ENCODE measurements around the gene GLP2R.
"Not testable (repeated sequence)": the region's sequence is repeated elsewhere in the genome, so short reads cannot be mapped to it uniquely, and the experiment has no call there.

GLP2R gene, protein sequence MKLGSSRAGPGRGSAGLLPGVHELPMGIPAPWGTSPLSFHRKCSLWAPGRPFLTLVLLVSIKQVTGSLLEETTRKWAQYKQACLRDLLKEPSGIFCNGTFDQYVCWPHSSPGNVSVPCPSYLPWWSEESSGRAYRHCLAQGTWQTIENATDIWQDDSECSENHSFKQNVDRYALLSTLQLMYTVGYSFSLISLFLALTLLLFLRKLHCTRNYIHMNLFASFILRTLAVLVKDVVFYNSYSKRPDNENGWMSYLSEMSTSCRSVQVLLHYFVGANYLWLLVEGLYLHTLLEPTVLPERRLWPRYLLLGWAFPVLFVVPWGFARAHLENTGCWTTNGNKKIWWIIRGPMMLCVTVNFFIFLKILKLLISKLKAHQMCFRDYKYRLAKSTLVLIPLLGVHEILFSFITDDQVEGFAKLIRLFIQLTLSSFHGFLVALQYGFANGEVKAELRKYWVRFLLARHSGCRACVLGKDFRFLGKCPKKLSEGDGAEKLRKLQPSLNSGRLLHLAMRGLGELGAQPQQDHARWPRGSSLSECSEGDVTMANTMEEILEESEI

DNA sequence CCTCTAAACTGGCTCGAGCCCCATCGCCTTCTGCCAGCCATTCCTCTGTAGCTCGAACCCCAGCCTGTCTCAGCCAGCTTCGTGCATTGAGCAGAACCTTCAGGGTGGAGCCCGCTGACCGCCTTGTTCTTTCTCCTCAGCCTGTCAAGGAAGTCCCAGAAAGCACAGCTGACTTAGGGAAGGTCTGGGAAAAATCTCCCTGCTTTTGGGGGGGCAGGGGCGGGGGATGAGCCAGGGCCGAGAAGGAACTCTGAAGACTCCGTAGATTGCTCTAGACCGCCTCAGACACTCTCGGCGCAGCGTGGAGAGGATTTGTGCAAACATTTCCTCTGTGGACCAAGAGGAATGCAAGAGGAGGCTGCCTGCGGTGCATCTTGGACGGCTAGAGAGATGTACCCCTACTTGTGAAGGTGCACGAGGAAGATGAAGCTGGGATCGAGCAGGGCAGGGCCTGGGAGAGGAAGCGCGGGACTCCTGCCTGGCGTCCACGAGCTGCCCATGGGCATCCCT is at the start of gene GLP2R:
TSS of gene GLP2R (plus strand) at position 284 of the 510 bp plus-strand sequence. CDS start at position 424, 140 bp downstream.
- DNase-seq (ENCODE audit: low read depth in 2 of 2) = no peak

DNA sequence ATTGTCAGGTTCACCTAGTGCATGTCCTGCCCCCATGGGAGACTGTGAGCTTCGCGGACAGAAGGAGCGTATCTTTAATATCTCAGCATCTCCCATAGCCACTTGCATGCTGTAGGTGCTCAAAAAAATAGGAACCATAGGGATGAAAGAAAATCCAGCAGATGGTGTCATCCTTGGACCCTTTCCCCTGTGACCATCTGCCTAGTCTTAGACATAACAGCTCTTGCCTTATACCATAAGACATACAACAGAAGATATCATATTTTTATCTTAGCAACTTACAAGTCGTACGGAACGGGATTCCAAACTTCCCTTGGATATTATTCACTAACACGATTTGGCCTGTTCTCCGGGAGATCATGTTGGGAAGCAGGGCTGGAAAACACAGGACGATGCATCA is 48.8 kb upstream of the GLP2R start:
- DNase-seq (ENCODE audit: low read depth in 2 of 2) = no peak

DNA sequence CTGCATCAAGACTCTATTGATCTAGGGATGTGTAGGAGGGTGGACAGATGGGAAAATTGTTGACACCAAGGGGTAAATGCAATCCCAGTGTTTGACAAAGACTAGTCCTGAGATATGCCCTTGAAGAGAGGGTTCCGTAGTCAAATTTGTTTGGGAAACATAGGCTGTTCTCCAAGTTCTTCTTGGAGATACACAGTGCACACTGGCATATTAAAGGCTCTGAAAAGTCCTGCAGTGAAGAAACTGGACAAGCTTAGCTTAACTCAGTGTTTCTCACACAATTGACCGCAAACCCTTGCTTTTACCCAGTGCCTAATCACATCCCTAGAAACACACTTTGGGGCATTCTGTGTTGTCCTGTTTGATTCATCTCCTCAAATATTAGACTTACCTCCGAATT is 45.2 kb upstream of the GLP2R start:
- no peak for DNase-seq (ENCODE audit: low read depth in 2 of 2)

DNA sequence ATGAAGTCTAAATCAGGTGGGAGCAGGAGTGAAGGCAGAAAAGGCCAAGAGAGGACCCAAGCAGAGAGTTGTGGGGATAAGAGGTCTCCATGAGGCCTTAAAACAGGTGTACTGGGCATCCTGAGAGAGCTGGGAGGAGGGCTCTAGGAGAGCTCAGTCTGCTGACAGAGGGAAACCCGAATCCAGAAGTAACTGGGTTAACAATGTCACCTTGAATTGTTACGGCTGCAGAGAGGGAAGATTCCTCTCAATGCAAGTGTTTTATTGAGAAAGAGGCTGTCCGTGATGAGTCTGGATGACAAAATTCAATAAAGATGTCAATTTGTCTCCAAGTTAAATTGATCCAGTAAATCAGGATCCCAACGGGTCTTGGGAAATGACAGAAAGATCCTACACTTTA is 42.7 kb upstream of the GLP2R start:
- DNase-seq (ENCODE audit: low read depth in 2 of 2) = no peak

DNA sequence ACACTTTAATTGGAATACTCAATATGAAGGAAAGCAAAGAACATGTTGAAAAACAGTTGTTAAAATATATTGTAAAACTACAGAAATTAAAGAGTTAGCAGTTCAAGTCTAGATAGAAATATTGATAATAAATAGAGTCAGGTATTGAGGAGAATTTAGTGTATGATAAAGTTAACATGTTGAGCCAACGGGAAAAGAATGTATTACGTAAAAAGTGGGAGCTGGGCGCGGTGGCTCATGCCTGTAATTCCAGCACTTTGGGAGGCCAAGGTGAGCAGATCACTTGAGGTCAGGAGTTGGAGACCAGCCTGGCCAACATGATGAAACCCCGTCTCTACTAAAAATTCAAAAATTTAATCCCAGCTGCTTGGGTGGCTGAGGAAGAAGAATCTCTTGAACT is 42.3 kb upstream of the GLP2R start:
- DNase-seq (ENCODE audit: low read depth in 2 of 2) = not testable (repeated sequence)

DNA sequence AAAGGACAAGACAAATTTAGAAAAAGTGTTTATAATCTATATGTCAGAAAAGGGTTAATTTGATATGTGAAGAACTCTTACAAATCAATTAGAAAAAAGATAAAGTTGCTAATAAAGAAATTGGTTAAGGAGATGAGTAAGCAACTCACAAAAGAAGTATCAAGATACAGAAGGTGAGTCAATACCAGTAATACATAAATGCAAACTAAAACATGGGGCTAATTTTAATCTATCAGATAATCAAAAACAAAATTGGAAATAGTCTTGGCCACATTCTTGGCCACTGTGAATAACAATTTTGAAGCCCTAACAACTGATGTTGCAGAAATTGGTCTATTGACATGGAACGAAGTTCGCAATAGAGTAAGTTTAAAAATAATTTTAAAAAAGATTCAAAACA is 41.2 kb upstream of the GLP2R start:
- DNase-seq (ENCODE audit: low read depth in 2 of 2) = no peak

DNA sequence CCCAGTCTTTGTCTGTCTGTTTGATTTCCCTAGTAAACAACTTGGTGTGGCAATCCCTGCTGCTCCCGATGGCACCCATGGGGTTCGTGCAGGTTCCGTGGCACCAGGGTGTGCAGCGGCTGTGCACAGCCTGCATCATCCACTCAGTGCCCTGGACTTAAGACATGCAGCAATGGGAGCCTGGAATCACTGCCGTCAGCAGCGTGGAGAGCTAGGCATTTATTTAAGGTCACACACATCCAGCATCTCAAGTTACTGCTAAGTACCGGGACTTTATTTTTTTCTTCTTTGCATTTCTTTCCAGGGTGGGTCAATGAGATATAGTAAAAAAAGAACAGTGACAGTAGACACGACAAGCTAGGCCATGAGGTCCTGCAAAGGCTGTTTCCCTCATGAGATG is 37.1 kb upstream of the GLP2R start:
- no peak for DNase-seq (ENCODE audit: low read depth in 2 of 2)

DNA sequence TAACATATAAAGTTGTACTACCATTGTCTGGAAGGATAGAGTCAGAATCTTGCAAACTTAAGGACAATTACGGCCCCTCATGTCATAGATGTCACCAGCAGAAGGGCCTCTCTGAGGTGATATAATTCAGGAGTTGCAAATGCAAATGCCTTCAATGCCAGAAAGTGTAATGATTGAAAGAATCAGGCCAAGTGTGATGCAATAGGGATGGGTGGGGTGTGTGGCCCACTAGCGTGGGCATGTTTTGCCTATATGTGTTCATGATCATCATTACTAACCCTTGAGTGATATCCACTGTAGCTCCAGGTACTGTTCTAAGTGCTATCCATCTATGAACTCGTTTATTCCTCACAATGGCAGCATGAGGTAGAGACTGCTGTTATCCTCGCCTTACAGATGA is 35.4 kb upstream of the GLP2R start:
- DNase-seq (ENCODE audit: low read depth in 2 of 2) = no peak

DNA sequence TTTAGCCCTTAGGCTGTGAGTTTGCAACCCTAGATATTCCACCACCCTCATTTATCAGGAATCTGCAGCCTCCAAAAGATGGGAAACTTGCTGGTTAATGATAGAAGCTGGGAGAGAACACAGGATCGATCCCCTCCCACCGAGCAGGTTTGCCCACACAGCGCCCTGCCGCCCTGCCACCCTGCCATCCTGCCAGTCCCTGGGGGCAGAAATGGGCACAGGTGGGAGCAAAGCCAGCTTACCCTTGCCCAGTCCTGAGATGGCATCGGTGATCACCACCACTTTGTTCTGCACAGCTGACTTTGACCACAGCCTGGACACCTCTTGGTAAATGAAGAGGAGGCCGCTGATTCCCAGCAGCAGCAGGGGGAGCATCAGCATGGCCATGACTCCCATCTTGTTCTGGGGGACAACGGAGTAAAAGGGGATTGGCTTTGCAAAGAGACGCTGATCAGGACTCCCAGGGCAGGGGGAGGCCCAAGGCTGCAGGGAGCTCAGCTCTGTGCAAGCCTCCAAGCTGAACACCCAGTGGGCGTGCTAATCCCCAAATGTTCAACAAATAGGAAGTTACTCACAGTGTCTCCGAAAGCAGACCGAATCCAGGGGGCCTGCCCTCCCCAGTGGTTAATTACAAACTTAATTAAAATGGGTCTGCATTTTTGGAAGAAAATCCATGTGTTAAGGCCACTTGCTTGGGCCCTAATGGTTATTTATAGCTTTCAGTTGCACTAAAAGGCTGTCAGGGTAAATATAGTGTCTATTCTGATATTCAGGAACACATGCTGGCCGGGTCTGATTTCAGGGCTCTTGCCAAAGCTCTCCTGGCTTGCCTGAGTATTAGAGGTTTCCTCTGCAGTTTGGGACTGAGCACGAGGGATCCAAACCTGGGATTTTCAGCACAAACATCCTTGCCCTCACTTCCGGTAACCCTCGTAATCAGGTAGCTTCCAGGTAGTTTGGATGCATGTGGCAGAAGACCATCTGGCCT is 34.5 kb upstream of the GLP2R start, which contains the start of gene DHRS7C:
TSS of gene DHRS7C (minus strand) at position 704 of the 988 bp plus-strand sequence. CDS start at position 396, 308 bp downstream.
- no peak for DNase-seq (ENCODE audit: low read depth in 2 of 2)

DNA sequence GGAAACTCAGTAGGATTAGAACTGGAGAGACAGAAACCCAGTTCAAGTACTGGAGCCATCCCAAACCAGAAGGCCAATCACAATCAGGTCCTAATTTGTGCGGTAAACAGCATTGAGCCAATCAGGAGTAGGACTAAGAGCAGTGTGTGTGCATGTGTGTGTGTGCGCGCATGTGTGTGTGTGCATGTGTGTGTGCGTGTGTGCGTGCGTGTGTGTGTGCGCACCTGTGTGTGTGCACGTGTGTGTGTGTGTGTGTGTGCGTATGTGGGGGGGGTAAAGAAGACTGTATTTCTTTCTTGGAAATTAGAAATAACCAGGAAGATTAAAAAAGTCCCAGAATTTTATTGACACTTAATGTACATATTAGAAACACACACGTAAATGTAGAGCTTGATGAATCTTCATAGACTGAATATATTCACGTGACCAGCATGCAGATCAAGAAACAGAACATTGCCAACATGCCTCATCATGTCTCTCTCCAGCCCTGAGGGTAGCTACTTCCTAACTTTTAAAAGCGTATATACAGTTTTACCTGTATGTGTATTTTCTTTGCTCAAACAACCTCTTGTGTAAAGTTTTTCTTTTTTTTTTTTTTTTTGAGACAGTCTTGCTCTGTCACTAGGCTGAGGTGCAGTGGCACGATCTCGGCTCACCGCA is 33.4 kb upstream of the GLP2R start:
- DNase-seq (ENCODE audit: low read depth in 2 of 2) = no peak

DNA sequence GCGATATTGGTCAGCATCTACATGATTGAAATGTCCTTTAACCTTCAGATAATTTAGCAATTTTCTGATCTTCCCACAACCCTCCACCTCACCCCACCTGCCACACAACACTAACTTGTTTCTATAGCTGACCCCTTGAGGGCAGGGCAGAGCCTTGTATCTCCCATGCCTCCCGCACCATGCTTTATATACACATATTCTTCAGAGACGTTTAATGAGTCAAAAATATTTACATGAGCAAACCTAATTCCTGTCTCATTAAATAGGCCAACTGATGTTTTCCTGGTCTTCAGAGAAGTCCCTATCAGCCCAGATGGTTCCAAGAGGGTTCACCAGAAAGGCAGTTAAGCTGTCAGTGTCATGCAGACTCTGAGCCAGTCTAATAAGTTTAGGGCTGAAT is 27.7 kb upstream of the GLP2R start:
- no peak for DNase-seq (ENCODE audit: low read depth in 2 of 2)

DNA sequence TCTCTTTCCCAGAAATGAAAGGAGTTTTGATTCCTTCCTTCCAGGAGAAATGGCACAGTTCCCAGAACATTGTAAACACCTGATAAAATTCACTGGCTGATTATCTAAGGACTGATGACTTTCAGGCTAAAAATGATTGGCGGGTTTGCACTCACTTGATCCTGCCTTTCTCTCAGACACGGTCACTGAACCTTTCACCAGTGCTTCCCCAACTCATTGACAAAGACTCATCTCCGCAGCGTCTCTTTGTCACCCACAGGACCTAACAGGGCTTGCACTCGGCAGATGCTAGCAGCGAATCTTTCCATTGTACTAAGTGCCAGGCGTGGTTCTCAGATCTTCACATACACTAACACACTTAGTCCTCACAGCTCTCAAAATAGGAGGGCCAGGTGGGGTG is 27.0 kb upstream of the GLP2R start:
- no peak for DNase-seq (ENCODE audit: low read depth in 2 of 2)

DNA sequence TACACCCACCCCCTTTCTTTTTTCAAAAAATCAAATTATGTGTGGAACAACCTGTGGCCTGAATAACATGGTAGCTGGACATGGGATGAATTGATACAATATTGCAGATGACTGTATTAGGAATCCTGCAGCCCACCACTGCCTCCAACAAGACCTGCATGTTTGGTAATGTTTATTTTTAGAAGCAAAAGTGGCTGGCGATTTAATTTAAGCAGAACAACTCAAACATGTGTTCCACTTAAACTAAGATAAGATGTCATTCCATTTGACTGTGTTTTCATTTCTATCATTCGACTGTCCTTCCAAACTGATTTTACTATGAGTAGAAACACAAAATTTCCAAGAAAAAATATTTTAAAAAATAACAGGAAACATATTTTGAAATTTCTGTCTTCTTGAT is 24.2 kb upstream of the GLP2R start:
- DNase-seq (ENCODE audit: low read depth in 2 of 2) = no peak

DNA sequence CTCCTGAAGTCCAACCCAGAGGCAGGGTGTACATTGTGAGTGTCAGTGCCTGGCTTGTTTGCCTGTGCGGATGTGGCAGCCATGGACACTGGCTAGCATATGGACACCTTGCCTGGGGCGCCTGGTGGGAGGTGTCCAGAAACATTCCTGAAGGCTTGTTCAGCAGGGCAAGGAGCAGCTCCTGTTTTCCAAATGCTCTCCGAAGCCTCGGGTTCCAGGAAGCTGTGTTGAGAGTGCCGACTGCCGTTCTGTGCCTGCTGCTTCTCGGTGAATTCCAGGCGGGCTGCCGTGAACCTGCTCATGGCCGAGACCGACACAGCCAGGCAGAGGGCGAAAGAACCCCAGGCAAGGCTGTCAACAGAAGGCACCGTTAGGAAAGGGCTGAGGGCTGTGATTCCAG is 23.4 kb upstream of the GLP2R start:
- no peak for DNase-seq (ENCODE audit: low read depth in 2 of 2)

DNA sequence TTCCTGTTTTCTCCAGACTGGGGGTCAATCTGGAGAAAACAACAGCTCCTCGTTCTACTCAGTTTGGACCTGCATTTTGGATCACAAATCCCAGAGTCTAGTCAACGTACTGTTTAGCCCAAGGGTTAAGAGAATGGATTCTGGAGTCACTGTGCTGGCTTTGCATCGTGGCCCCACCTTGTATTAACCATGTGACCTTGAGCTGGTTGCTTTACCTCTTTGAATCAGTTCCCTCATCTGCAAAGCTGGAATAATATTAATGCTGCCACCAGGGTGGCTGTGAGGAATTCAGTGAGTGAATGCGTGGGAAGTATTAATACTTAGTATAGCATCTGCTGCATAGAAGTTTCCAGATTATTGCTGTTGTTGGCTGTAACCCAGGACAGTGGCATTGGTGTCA is 23.0 kb upstream of the GLP2R start:
- DNase-seq (ENCODE audit: low read depth in 2 of 2) = no peak

DNA sequence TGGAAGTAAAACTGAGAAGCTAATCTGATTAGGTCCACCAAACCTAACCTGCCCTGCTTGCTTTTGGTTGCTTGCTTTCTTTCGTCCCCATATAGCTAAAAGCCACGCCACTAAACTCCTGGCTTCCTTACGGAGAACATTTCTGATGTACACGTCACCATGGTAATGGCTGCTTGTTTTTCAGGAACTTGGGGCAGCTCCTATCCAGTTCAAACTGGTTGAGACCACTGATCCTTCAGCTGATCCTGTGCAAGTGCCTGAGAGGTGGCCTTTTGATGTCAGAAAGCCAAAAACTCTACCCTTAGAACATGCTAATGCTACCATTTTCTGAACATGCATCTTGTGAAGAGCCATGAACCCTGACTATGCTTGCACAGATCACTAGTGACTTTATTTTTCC is 20.0 kb upstream of the GLP2R start:
- no peak for DNase-seq (ENCODE audit: low read depth in 2 of 2)

DNA sequence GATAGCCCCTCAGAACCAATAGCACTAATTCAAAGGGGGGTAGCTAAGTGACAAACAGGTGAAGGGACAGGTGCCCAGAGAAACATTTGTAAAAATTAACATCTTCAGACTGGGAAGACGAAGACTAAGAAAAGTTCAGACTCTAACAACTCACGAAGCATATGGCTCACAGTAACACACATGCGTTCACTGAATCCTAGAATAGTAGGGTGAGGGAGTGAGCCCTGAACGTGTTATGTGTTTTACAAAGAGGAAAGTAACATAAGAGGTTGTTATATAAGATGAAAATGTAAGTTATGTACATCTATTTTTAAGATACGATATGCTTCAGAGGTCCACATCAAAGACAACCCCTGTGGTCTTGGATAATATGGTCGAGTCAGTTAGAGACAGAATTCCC is 19.0 kb upstream of the GLP2R start:
- no peak for DNase-seq (ENCODE audit: low read depth in 2 of 2)

DNA sequence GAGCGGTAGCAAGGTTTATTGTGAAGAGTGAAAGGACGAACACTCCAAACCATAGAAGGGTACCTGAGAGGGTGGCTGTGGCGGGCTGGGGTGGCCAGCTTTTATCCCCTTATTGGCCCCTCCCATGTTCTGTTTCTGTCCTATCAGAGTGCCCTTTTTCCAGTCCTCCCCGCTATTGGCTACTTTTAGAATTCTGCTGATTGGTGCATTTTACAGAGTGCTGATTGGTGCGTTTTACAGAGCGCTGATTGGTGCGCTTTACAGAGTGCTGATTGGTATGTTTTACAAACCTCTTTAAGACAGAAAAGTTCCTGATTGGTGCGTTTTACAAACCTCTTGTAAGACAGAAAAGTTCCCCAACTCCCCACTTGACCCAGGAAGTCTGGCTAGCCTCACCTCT is 16.3 kb upstream of the GLP2R start:
- DNase-seq (ENCODE audit: low read depth in 2 of 2) = no peak

DNA sequence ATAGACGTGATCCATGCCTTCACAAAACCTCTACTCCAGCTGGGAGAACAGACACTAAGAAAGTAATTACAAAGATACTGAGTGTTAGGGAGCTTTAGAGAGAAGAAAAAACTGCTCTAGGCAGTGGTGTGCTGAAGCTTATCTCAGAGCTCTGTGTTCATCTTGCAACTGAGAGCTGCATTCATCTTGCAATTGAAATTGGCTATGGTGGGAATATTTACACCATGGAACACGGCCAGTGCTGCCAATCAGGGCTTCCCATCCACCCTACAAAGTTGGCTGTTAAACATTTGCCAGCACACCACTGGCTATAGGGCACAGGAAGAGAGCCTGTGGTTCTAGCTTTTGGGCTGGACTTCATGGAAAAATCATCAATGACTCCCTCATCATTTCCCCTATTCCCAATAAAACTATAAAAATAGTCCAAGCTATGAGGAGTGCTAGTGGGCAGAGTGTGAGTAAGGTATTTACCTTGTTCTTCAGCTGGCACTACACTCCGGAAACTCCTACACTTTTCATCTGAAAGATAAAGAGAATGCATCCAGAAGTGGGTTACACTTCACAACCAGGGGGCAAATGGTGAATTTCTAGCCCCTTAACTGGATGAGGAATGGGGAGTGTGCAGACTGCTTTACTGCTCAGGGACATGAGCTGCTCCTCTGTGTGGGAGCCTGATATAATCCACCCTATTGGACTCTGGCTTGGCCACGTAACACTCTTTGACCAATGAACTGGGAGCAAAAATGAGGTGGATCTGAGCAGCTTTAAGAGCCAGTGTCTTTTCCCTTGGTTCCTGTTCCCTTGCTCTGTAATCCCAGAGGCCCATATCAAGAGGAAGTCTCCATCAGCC is 15.4 kb upstream of the GLP2R start:
- DNase-seq (ENCODE audit: low read depth in 2 of 2) = no peak

DNA sequence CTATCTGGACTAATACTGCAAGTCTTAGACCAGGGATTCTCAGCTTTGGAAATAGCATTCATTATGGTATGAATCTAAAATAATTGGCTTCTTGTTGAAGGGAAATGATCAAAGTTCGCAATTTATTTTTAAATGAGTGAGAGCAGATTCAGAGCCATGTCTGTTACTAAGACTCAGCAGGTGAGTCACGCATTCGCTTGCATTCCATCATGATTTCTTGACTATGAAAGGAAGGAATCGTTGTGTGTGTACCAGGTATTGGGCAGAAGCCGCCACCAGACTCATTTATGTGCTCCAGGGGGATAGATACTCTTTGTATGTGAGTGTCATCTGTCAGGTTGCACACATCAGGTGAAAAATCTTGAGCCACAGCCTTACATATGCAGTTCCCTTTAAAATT is 14.6 kb upstream of the GLP2R start:
- DNase-seq (ENCODE audit: low read depth in 2 of 2) = no peak

DNA sequence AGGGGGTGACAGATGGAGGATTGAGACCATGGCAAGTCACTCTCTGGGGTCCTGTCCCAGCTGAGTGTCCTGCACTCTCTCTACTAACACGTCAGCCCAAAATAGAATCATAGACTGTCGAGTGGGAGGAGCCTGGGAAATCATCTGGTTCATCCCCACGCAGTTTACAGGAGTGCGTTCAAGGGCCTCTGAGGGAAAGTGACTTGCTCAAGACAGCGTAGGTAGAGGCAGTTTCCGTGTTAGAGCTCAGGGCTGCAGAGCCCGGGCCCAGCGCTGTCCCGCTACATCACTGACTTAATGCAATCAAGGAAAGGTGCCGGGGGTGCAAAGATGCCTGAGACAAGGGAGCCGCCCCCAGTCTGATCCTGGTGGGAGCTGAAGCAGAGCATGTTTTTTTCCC is 14.2 kb upstream of the GLP2R start:
- no peak for DNase-seq (ENCODE audit: low read depth in 2 of 2)
